ENCODE measurements around the gene UBE2D4. TPM values are rescaled to one million over a fixed set of nuclear protein-coding genes. Genes with fewer than 3 reads are reported as not detected.
A peak's percentile ranks its signal among the peaks of the same experiment; 100 is the strongest.
"Not testable (repeated sequence)": the region's sequence is repeated elsewhere in the genome, so short reads cannot be mapped to it uniquely, and the experiment has no call there.

Gene UBE2D4
- 23.5 and 41.7 TPM in 2 replicates for total RNA-seq (2014; rRNA removed; shearing (Covaris generic))

- peak; percentile 78 for DNase-seq (ENCODE audit: low read depth)
These were observed at the start of gene UBE2D4 for GRCh38 chr7:43925984-43926797. Gene UBE2D4, plus strand, starts transcription at chr7:43926436. Its CDS starts 97 bp downstream, at chr7:43926533.

GRCh38 chr7:43876976-43877745 is 49.1 kb upstream of the UBE2D4 start:
- no peak for DNase-seq (ENCODE audit: low read depth)

GRCh38 chr7:43877968-43878864 is 48.0 kb upstream of the UBE2D4 start:
- DNase-seq (ENCODE audit: low read depth), result no peak

GRCh38 chr7:43878867-43879266 is 47.4 kb upstream of the UBE2D4 start:
- no peak for DNase-seq (ENCODE audit: low read depth)

GRCh38 chr7:43879477-43879876 is 46.8 kb upstream of the UBE2D4 start:
- peak; percentile 78 for DNase-seq (ENCODE audit: low read depth)

- peak; percentile 89 for DNase-seq (ENCODE audit: low read depth)
These were observed 45.6 kb upstream of the UBE2D4 start for GRCh38 chr7:43880596-43880995.

GRCh38 chr7:43884209-43884608 is 42.0 kb upstream of the UBE2D4 start:
- DNase-seq (ENCODE audit: low read depth), result peak; percentile 67

- no peak for DNase-seq (ENCODE audit: low read depth)
These were observed 41.6 kb upstream of the UBE2D4 start for GRCh38 chr7:43884617-43885016.

- DNase-seq (ENCODE audit: low read depth), result peak; percentile 50
These were observed 37.0 kb upstream of the UBE2D4 start for GRCh38 chr7:43888993-43889945.

GRCh38 chr7:43890468-43890867 is 35.8 kb upstream of the UBE2D4 start:
- DNase-seq (ENCODE audit: low read depth), result no peak

GRCh38 chr7:43891069-43891955 is 34.9 kb upstream of the UBE2D4 start:
- DNase-seq (ENCODE audit: low read depth), result no peak

GRCh38 chr7:43895847-43896415 is 30.3 kb upstream of the UBE2D4 start:
- no peak for DNase-seq (ENCODE audit: low read depth)

GRCh38 chr7:43898571-43898970 is 27.7 kb upstream of the UBE2D4 start:
- DNase-seq (ENCODE audit: low read depth), result not testable (repeated sequence)

- no peak for DNase-seq (ENCODE audit: low read depth)
These were observed 23.6 kb upstream of the UBE2D4 start for GRCh38 chr7:43902542-43903054.

- peak; percentile 62 for DNase-seq (ENCODE audit: low read depth)
These were observed 21.6 kb upstream of the UBE2D4 start for GRCh38 chr7:43904533-43905208.

GRCh38 chr7:43905209-43905946 is 20.9 kb upstream of the UBE2D4 start:
- DNase-seq (ENCODE audit: low read depth), result peak; percentile 82

GRCh38 chr7:43905956-43906330 is 20.3 kb upstream of the UBE2D4 start:
- peak; percentile 58 for DNase-seq (ENCODE audit: low read depth)
